HL-60 (cell line): ENCODE results near the gene CERS6.

ENCODE experiments used
- DNase-seq, 2 experiments: peaks; one replicate each; pipeline ENCODE4 v3.0.0-alpha.2; 2010 to 2020; ENCODE audit warnings: low read depth in 1 of 2, low spot score in 1 of 2
- H3K27ac ChIP-seq: fragments of 250-450 bp; sonication (Bioruptor Pico); replicated peaks from 2 replicates; pipeline ENCODE4 v1.5.1; 2020; ENCODE audit warnings: mild to moderate bottlenecking, moderate library complexity
- H3K27me3 ChIP-seq: fragments of 250-450 bp; sonication (Bioruptor Pico); 2 replicates; pipeline ENCODE4 v1.5.1; 2021; ENCODE audit warnings: mild to moderate bottlenecking, moderate library complexity; ENCODE audit not compliant: insufficient read depth, poor library complexity, severe bottlenecking
- H3K4me3 ChIP-seq: replicated peaks from 2 replicates; pipeline ENCODE4 v1.5.1; 2011; ENCODE audit warnings: mild to moderate bottlenecking, control low read depth, low read length; ENCODE audit not compliant: insufficient read depth
- GABPA ChIP-seq: IDR thresholded peaks from 2 replicates; pipeline ENCODE4 v1.6.1; 2012; ENCODE audit warnings: low read depth
- POLR2AphosphoS5 ChIP-seq: IDR thresholded peaks from 2 replicates; pipeline ENCODE4 v1.6.1; 2012; ENCODE audit warnings: low read depth
- REST ChIP-seq: IDR thresholded peaks from 2 replicates; pipeline ENCODE4 v1.6.1; 2012; ENCODE audit warnings: low read depth; ENCODE audit not compliant: insufficient replicate concordance
- SPI1 ChIP-seq: IDR thresholded peaks from 2 replicates; pipeline ENCODE4 v1.6.1; 2012; ENCODE audit warnings: low read depth, mild to moderate bottlenecking, borderline replicate concordance
- TF ChIP-seq, protein P1 (sequence below): IDR thresholded peaks from one replicate; pipeline ENCODE4 v1.5.1; 2011; ENCODE audit warnings: low read length, control low read depth, inconsistent platforms; ENCODE audit not compliant: insufficient read depth

The CERS6 gene

DNA sequence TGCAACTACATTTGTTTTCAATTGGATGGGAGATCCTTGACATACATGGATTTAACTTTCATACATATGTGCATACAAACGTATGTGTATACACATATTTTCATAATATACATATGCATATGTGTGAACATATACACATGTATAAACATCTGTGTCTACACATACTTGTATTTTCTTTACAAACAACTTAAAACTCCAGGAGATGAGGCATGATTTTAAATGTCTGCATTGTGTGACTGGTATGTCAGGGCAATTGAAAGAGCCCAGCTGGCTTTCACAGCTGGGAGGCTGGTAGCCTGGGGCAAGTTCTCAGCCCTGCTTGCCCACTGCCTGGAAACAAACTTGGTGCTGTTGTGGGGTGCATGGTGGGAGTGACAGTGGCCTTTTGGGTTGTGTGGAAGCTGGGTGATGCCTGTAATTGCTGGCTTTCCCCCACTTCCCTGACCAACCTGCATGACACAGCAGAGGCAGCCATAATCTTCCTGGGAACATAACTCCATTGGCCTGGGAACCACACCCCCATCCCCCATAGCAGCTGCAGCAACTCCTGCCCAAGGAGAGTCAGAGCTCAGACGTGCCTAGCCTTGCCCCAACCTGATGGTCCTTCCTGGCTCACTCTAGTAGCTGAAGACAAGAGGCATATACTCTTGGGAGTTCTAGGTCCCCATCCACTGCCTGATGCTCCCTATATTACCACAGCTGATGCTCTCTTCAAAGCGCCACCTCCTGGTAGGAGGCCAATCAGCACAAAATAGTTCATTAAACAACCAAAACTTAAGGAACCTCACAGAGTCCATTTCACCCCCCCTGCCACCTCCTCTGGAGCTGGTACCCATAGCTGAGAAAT is 158.3 kb downstream of the CERS6 start:
- no peak overlapping the region for H3K4me3 ChIP-seq
- H3K27ac ChIP-seq = no peak overlapping the region
- TF ChIP-seq GABPA = no peak
- no peak for TF ChIP-seq REST
- TF ChIP-seq, protein P1, sequence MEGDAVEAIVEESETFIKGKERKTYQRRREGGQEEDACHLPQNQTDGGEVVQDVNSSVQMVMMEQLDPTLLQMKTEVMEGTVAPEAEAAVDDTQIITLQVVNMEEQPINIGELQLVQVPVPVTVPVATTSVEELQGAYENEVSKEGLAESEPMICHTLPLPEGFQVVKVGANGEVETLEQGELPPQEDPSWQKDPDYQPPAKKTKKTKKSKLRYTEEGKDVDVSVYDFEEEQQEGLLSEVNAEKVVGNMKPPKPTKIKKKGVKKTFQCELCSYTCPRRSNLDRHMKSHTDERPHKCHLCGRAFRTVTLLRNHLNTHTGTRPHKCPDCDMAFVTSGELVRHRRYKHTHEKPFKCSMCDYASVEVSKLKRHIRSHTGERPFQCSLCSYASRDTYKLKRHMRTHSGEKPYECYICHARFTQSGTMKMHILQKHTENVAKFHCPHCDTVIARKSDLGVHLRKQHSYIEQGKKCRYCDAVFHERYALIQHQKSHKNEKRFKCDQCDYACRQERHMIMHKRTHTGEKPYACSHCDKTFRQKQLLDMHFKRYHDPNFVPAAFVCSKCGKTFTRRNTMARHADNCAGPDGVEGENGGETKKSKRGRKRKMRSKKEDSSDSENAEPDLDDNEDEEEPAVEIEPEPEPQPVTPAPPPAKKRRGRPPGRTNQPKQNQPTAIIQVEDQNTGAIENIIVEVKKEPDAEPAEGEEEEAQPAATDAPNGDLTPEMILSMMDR = no peak
- TF ChIP-seq SPI1 = no peak
- TF ChIP-seq POLR2AphosphoS5 = no peak
- no peaks in the 10 kb centered on the region for H3K27me3 ChIP-seq
- no peak for DNase-seq

GRCh38 chr2:168620554-168620953 is 164.5 kb downstream of the CERS6 start:
- Histone ChIP-seq H3K27me3 (no peaks in the 10 kb centered on the region), H3K4me3 (no peak overlapping the region), H3K27ac (no peak overlapping the region)
- DNase-seq = no peak
- TF ChIP-seq, protein P1 = no peak
- no peak for TF ChIP-seq SPI1
- no peak for TF ChIP-seq POLR2AphosphoS5
- TF ChIP-seq REST = no peak
- TF ChIP-seq GABPA = no peak

DNA sequence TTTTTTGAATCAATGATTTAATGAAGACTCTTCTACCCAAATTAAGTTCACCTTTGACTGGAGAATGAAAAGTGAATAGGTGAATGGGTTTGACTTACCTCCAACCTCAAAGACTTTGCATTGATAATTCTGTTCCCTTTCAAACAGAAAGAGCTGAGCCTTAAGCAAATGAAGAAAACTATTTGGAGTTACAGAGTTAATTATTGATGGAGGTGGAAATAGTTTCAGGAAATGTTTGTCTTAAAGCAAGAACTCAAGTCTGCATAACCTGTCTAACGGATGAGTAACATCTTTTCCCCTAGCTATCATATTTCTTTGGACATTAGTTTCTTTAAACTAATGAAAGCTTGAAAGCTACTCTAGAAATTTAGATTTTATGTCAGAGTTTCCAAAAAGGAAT is 166.5 kb downstream of the CERS6 start:
- Histone ChIP-seq H3K4me3 (no peak overlapping the region), H3K27me3 (no peaks in the 10 kb centered on the region), H3K27ac (no peak overlapping the region)
- DNase-seq = no peak
- no peak for TF ChIP-seq POLR2AphosphoS5
- TF ChIP-seq, protein P1 = no peak
- TF ChIP-seq SPI1 = no peak
- TF ChIP-seq GABPA = no peak
- TF ChIP-seq REST = no peak
